Keratinocyte (primary cell): ENCODE measurements around the gene KIAA1755. TPM values are rescaled to one million over a fixed set of nuclear protein-coding genes. Genes with fewer than 3 reads are reported as not detected.

ENCODE experiments used
- DNase-seq: peaks from one replicate; pipeline ENCODE4 v3.0.0-alpha.2; 2011; ENCODE audit warnings: low read depth, missing footprints, low spot score
- FAIRE-seq: peaks from 2 replicates; lab custom pipeline; 2011; peaks lifted over from hg19 to GRCh38; lab: Jason Lieb, UNC
- H2AFZ ChIP-seq: 2 replicates; pipeline ENCODE4 v1.6.0; 2012; ENCODE audit warnings: low read length, control low read depth, inconsistent platforms; ENCODE audit not compliant: control insufficient read depth
- H3K27ac ChIP-seq: 2 replicates; pipeline ENCODE4 v1.5.1; 2011; ENCODE audit warnings: low read length; ENCODE audit not compliant: control insufficient read depth, insufficient read depth
- H3K27me3 ChIP-seq: 3 replicates; pipeline ENCODE4 v1.6.0; 2011; ENCODE audit warnings: low read length; ENCODE audit not compliant: control insufficient read depth, insufficient read depth; ENCODE audit errors: extremely low read depth
- H3K36me3 ChIP-seq, 2 experiments: 2 replicates in 1 of 2; 3 replicates in 1 of 2; pipeline ENCODE4 v1.5.1; 2011; ENCODE audit warnings: low read length in 2 of 2, mild to moderate bottlenecking in 1 of 2; ENCODE audit not compliant: control insufficient read depth in 2 of 2, insufficient read depth in 2 of 2; ENCODE audit errors: extremely low read depth in 1 of 2
- H3K4me1 ChIP-seq: 3 replicates; pipeline ENCODE4 v1.5.1; 2011; ENCODE audit warnings: low read length; ENCODE audit not compliant: control insufficient read depth, insufficient read depth; ENCODE audit errors: extremely low read depth
- H3K4me2 ChIP-seq: 3 replicates; pipeline ENCODE4 v1.6.0; 2011; ENCODE audit warnings: low read depth, low read length; ENCODE audit not compliant: control insufficient read depth, insufficient read depth; ENCODE audit errors: extremely low read depth
- H3K4me3 ChIP-seq, 3 experiments: fragments of 200-600 bp in 1 of 3; sonication (generic) in 1 of 3; 2 replicates in 2 of 3; 3 replicates in 1 of 3; pipeline ENCODE4 v1.5.1; 2011 to 2016; ENCODE audit warnings: low read length in 3 of 3, mild to moderate bottlenecking in 3 of 3, control low read depth in 2 of 3, inconsistent platforms in 1 of 3, low read depth in 1 of 3, mixed read lengths in 1 of 3, mixed run types in 1 of 3, moderate library complexity in 1 of 3; ENCODE audit not compliant: control insufficient read depth in 2 of 3, insufficient read depth in 2 of 3; ENCODE audit errors: extremely low read depth in 1 of 3
- H3K79me2 ChIP-seq: 2 replicates; pipeline ENCODE4 v1.6.0; 2012; ENCODE audit warnings: low read length; ENCODE audit not compliant: control insufficient read depth, insufficient read depth
- H3K9ac ChIP-seq: 3 replicates; pipeline ENCODE4 v1.6.0; 2011; ENCODE audit warnings: low read length; ENCODE audit not compliant: control insufficient read depth, insufficient read depth; ENCODE audit errors: extremely low read depth
- H3K9me1 ChIP-seq: 3 replicates; pipeline ENCODE4 v1.6.0; 2011; ENCODE audit warnings: low read length; ENCODE audit not compliant: control insufficient read depth, insufficient read depth; ENCODE audit errors: extremely low read depth
- H3K9me3 ChIP-seq: 2 replicates; pipeline ENCODE4 v1.5.1; 2012; ENCODE audit warnings: low read depth, low read length; ENCODE audit not compliant: control insufficient read depth
- H4K20me1 ChIP-seq: 3 replicates; pipeline ENCODE4 v1.6.0; 2011; ENCODE audit warnings: low read length; ENCODE audit not compliant: control insufficient read depth, insufficient read depth; ENCODE audit errors: extremely low read depth
- EZH2 ChIP-seq: IDR thresholded peaks from one replicate; pipeline ENCODE4 v1.6.1; 2012; ENCODE audit warnings: inconsistent platforms, mild to moderate bottlenecking, low read length, moderate library complexity
- dilution Hi-C: fragments of 300-500 bp; cut with MboI; formaldehyde crosslinking; loops from one replicate; pipeline ENCODE4 v1.7.0; 2020; ENCODE audit warnings: low sequenced_read_pairs; ENCODE audit not compliant: extremely low pct_ligation_motif_present
- polyA plus RNA-seq, 5 experiments: library from polyadenylated mRNA; depleted of rRNA in 3 of 5; stranded (reverse) in 3 of 5; stranded (forward) in 1 of 5; unstranded in 1 of 5; fragments of >200 nt; gene quantifications; 1 replicate in 1 of 5; 2 replicates in 3 of 5; 3 replicates in 1 of 5; pipeline versions ENCODE4 v1.2.1 to v1.2.3, GENCODE V29; 2011 to 2012; ENCODE audit warnings: missing spikeins in 2 of 5, low read depth in 1 of 5, low replicate concordance in 1 of 5
- TF ChIP-seq, protein P1 (sequence below), 3 experiments: IDR thresholded peaks in 1 of 3; conservative IDR thresholded peaks in 1 of 3; optimal IDR thresholded peaks in 1 of 3; 2 replicates in 2 of 3; 3 replicates in 1 of 3; pipeline versions ENCODE3 to v1.5.1; 2011; ENCODE audit warnings: low read length in 3 of 3, mild to moderate bottlenecking in 3 of 3, moderate library complexity in 2 of 3, control low read depth in 1 of 3, inconsistent platforms in 1 of 3; ENCODE audit not compliant: insufficient read depth in 2 of 3; ENCODE audit errors: extremely low read depth in 1 of 3

The KIAA1755 gene
- polyA plus RNA-seq, 1 donor (not counting 4 experiments of a cell fraction or from before 2014, with no cell fraction given), result not detected

- no peak overlapping the region for H3K4me2 ChIP-seq
- H3K36me3 ChIP-seq, result no peaks in the 10 kb centered on the region
- no peak overlapping the region for H3K9ac ChIP-seq
- DNase-seq (no peak), FAIRE-seq (no peak)
- TF ChIP-seq EZH2, result no peak
- TF ChIP-seq, protein P1, sequence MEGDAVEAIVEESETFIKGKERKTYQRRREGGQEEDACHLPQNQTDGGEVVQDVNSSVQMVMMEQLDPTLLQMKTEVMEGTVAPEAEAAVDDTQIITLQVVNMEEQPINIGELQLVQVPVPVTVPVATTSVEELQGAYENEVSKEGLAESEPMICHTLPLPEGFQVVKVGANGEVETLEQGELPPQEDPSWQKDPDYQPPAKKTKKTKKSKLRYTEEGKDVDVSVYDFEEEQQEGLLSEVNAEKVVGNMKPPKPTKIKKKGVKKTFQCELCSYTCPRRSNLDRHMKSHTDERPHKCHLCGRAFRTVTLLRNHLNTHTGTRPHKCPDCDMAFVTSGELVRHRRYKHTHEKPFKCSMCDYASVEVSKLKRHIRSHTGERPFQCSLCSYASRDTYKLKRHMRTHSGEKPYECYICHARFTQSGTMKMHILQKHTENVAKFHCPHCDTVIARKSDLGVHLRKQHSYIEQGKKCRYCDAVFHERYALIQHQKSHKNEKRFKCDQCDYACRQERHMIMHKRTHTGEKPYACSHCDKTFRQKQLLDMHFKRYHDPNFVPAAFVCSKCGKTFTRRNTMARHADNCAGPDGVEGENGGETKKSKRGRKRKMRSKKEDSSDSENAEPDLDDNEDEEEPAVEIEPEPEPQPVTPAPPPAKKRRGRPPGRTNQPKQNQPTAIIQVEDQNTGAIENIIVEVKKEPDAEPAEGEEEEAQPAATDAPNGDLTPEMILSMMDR (optimal IDR thresholded peaks at IDR 0.05 in 1 of 3, IDR thresholded peaks at IDR 0.05 in 1 of 3, conservative IDR thresholded peaks at IDR 0.05 in 1 of 3; ENCODE audit: extremely low read depth in 1 of 3, insufficient read depth in 2 of 3, low read length in 3 of 3), result no peak
- no peak overlapping the region for H2AFZ ChIP-seq
- H3K79me2 ChIP-seq, result no peaks in the 10 kb centered on the region
- peaks cover 8% of the 10 kb centered on the region for H3K27me3 ChIP-seq
- no peaks in the 10 kb centered on the region for H3K9me3 ChIP-seq
- dilution Hi-C loops, result no loop called here
- no peaks in the 10 kb centered on the region for H3K9me1 ChIP-seq
- H4K20me1 ChIP-seq, result no peaks in the 10 kb centered on the region
- no peak overlapping the region for H3K27ac ChIP-seq
- H3K4me3 ChIP-seq, result no peak overlapping the region
- no peaks in the 10 kb centered on the region for H3K4me1 ChIP-seq
These were observed 34.0 kb downstream of the KIAA1755 start for GRCh38 chr20:38226553-38226952.

DNA sequence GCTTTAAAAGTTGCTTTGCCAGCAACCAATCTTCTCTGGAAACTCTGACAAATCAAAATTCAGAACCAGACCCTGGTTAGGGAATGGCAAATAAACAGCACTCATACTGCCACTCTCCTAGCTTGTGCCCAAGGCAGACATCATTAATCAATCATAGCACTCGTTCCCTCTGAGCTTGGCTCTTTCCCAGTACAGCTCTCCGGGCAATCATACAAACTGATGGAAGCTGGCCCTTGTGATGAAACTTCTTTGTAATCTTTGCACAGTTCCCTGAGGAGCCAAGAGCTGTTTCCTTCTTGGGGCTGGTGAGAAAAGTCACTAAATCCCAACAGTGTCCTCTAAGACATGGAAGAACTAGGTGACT lies 34.7 kb downstream of the KIAA1755 start:
- TF ChIP-seq, protein P1 (optimal IDR thresholded peaks at IDR 0.05 in 1 of 3, IDR thresholded peaks at IDR 0.05 in 1 of 3, conservative IDR thresholded peaks at IDR 0.05 in 1 of 3; ENCODE audit: extremely low read depth in 1 of 3, insufficient read depth in 2 of 3, low read length in 3 of 3), result no peak
- no peak for TF ChIP-seq EZH2
- Histone ChIP-seq H3K9ac (no peak overlapping the region), H3K79me2 (no peaks in the 10 kb centered on the region), H3K4me1 (no peaks in the 10 kb centered on the region), H2AFZ (no peak overlapping the region), H3K36me3 (no peaks in the 10 kb centered on the region), H3K27me3 (peaks cover 8% of the 10 kb centered on the region), H3K9me1 (no peaks in the 10 kb centered on the region), H3K4me2 (no peak overlapping the region), H3K27ac (no peak overlapping the region), H3K9me3 (no peaks in the 10 kb centered on the region), H3K4me3 (no peak overlapping the region), H4K20me1 (no peaks in the 10 kb centered on the region)
- FAIRE-seq (no peak), DNase-seq (no peak)
- dilution Hi-C loops, result no loop called here
